Fibroblast of skin of abdomen (primary cell): ENCODE results near the gene C1R. TPM values are rescaled to one million over a fixed set of nuclear protein-coding genes. Genes with fewer than 3 reads are reported as not detected.

ENCODE experiments used
- DNase-seq: peaks from one replicate; pipeline ENCODE4 v3.0.0-alpha.2; 2013
- polyA plus RNA-seq, 2 experiments: library from polyadenylated mRNA; unstranded; fragments of 120-200 nt; gene quantifications; one replicate each; pipeline ENCODE4 v1.2.1, GENCODE V29; 2013; ENCODE audit not compliant: insufficient read length in 2 of 2

The C1R gene
- polyA plus RNA-seq (2013, experiment 1 of 2; ENCODE audit: insufficient read length), result 227 TPM
- polyA plus RNA-seq (2013, experiment 2 of 2; ENCODE audit: insufficient read length), result 230 TPM

- DNase-seq, result peak; percentile 92
Measured at GRCh38 chr12:7092229-7092985, at the start of gene C1R. Gene C1R, minus strand, starts transcription at chr12:7092445. Its CDS starts 57 bp downstream, at chr12:7092388.

DNA sequence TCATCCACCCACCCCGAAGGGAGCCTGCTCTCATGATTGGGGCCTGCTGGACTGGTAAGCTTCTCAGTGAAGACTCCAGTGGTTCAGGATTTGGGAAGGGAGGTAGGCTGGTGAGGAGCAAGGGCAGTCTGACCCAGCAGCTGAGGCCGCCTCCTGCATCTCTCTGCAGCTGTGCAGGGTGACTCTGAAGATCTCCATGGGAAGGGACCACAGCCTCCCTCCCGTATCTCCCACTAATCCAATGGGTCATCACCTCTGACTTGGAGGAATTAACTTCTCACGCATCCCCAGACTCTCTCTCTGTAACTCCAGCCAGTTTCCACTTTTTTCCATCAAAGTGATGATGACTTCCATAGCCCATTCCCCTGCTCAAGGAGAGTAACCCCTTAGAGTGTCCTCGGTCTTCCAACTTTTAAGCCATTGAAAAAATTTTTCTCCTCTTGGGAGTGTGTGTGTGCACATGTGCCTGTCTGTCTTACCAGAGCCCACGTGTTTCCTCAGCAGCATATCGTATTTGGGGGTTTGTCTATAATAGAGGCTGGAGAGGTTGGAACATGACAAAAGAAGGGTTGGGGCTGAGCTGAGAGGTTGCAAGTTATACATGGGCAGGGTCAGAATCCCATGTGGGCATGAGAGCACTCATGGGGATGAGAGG is 49.2 kb upstream of the C1R start:
- no peak for DNase-seq

DNA sequence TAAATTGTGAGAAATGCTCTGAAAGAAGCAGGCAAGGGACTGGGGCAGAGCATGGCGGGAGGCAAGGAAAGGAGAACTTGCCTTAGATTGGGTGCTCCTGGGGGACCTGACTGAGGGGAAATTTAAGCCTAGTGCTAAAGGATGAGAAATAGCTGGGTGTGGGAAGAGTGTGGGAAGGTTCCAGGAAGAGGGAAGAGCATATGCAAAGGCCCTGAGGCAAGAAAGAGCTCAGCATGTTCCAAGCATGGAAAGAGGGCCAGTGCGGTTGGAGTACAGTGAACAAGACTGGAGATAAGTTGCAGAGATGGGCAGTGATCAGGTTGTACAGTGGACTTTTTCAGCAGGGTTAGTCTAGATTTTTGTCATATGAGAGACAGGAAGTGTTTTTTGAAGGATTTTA is 47.0 kb upstream of the C1R start:
- DNase-seq, result no peak

GRCh38 chr12:7137908-7138307 is 45.7 kb upstream of the C1R start:
- DNase-seq, result no peak

DNA sequence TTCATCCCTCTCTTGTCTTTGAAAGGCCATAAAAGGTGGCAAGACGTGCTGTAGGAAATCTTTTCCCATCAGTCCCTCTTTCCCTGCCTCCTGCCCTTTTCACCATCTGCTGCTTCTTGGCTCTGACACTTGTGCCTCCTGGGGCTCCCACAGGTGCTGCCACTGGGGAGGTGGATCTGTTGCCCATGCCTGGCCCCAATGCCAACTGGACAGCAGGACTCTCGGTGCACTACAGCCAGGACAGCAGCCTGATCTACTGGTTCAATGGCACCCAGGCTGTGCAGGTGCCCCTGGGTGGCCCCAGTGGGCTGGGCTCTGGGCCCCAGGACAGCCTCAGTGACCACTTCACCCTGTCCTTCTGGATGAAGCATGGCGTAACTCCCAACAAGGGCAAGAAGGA is 44.4 kb upstream of the C1R start:
- DNase-seq, result no peak

GRCh38 chr12:7136071-7136470 is 43.8 kb upstream of the C1R start:
- no peak for DNase-seq

GRCh38 chr12:7134396-7135166 is 42.3 kb upstream of the C1R start:
- no peak for DNase-seq

DNA sequence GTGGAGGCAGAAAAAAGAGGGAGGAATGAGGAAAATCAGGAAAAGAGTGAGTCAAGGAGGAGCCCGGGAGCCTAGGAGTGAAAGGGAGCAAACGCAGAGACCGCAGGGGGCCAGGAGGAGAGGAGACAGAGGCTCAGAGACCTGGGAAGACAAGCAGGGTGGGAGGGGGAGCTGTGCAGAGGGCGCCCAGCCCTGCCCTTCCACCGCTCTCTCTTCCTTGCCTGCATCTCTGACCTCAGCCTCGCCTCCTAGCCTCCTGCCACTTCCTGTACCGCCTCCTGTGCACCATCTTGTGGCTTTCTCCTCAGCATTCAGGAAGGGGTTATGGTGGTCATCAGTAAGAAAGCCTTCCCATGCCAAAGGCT is 39.2 kb upstream of the C1R start:
- DNase-seq, result no peak

- DNase-seq, result peak; percentile 37
Measured at GRCh38 chr12:7130701-7131501, 38.7 kb upstream of the C1R start.

- peak; percentile 77 for DNase-seq
Measured at GRCh38 chr12:7129872-7130691, 37.8 kb upstream of the C1R start, which contains the start of gene CLSTN3. Gene CLSTN3, plus strand, starts transcription at chr12:7130371. Its CDS starts 278 bp downstream, at chr12:7130649.

- DNase-seq, result no peak
Measured at GRCh38 chr12:7129287-7129871, 37.1 kb upstream of the C1R start.

- DNase-seq, result no peak
Measured at GRCh38 chr12:7128681-7129286, 36.5 kb upstream of the C1R start, which contains the start of gene RBP5. Gene RBP5, minus strand, starts transcription at chr12:7128889. Its CDS starts 114 bp downstream, at chr12:7128775.

DNA sequence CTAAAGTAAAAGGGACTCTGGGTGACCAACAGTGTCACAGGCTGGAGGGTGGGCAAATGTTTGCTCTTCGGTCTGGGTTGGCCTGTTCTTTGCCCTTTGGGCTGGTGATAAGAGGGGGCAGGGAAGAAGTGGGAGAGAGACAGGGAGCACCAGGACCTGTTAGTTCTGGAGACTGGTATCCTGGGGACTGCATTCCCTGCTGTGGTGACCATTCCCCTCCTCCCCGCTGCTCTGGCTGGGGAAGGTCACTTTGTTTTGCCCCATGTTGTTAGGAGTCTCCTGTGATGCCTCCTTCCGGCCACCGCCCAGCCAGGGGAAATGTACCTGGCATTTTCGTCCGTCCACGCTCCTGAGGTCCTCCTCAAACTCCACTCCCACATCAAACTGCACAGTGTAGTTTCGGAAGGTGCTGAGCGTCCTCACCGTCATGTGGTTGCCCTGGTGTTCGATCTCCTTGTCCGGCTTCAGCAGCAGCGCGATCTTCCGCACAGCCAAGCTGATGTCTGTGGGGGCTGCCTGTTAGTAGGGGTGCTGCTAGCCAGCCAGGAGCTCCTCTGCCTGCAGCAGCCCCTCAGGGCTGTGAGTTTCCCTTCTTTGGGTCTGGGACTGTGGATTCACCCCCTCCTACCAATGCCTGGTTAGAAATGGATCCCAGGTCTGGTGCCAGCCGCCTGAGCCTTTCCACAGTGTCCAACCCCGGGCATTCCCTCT is 35.8 kb upstream of the C1R start:
- no peak for DNase-seq

DNA sequence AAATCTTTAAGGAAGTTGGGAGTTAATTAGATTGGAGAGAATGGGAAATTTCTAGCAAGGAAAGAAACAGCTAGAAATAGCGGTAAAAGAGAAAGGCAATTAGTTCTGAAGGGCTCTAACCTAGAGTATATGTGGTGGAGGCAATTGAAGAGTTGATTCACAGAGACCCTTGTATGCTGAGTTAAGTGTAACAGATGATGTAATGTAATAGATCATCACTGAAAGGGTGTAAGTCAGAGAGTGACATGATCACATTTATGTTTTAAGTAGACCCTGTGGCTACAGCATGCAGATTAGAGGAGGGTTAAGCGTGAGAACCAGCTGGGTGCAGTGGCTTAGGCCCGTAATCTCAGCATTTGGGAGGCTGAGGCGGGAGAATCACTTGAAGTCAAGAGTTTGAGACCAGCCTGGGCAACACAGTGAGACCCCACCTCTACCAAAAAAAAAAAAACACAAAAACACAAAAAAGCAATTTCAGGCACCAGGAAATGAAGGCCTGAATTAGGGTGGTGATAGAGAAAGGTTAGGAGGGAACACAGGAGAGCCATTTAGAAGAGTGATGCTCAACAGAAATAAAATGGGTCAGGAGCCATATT is 33.5 kb upstream of the C1R start:
- DNase-seq, result no peak

DNA sequence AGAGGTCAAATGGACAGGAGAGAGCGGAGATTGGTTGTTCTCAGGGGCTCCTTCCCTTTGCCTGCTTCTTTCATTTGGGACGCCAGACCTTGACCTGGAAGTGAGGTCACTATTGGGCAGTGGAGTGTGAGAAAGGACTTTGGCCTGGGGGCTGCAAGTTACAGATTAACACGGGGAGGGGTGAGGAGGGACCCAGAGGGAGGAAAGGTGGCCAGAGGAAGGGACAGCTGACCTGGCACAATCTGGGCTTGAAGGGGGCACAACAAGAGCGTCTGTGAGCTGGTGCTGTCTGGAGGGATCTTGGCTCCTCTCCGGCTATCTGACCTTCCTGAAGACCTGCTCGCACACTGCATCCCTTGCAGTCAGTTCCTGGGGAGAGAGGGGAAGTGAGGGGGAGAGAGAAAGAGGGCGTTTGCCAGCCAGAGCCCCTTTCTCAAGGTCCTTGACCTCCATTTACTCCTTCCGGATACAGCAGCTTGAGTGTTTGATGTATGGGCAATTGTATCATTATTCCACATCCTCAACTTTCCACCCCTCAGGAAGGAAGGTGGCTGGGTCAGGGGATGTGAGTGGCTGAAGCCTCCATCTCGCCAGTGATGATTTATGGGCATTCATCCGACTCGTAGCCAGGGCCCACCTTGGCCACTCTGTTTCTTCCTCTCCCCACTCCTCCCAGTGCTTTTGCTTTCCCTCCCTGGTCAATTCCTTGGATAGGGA is 31.7 kb upstream of the C1R start:
- DNase-seq, result no peak

DNA sequence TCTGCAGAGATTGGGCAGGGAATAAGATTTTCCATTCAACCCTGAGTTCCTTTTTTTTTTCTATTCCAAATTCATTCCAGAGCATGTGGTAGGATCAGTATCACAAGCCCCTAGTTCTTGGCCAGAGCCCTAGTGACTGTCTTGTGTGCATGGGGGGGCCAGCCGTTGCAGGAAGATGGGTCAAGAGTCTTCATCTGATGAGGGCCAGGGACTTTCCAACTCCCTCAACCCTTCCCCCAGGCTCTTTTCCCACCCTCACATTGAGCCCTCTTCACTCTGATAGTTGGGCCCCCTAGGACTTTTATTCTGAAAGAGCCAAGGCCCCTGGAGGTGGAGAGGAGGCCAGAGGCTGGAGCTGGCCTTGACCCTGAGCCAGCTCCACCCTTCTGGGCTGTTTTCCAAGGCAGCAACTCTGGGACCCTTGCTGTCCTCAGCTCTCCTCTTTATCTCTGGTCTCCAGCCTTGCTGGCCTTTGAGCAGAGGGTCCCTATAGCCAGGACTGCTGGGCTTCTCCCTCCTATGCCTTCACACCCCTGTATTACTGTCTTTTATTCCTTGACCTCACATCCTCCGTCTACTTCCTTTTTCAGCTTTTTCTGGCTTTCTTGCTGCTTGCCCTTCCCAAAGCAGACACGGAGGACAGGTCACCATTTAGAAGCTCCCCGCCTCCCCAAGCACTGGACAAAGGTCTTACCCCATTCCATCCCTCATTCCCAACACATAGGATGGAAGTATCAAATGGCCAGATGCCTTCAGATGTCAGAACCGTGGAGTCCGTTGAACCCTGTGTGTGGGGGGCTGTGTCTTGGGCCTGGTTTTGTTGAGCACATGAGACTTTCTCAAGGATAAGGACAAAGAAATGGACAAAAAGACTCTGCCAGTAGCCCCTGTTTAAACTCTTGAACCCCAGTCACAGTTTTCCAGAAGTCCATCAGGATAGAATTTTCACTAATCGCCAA is 30.8 kb upstream of the C1R start:
- no peak for DNase-seq

DNA sequence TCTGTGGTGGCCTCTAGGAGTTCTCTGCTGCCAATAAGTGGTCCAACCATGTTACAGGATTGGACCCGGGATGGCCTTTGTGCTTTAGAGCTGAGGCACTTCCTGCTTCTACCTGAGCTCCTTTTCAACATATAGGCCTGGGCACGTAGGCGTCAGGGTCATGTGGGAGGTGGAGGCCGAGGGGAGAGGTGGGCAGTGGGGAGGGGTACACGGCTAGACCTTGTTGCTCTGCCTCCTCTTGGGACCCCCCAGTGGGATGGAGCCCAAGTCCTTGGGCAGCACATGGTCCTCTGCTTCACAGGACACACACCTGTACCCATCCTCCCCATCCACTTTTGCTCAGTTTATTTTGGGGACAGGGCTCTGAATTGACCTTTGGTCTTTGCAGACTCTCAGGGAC is 29.1 kb upstream of the C1R start:
- DNase-seq, result no peak

DNA sequence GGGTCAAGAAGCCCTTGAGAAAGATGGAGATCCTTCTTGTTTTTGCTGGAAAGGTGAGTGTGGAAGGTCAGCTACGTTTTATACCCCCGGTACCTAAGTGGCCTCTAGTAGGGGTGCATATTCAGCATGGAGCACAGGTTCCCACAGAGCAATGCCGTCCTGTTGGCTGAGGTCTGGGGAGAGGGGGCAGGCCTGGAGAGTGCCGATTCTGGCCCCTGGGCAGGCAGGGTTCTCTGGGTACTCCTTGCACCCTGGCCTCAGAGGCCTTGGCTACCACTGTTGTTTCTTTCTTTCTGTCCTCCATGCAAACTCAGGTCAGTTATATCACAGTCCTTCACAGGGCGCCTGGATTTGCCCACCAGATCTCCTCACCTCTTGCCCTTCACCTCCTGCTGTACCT is 27.9 kb upstream of the C1R start:
- DNase-seq, result no peak
